Osteoblast (primary cell): ENCODE results near the gene SERPINB7. TPM values are rescaled to one million over a fixed set of nuclear protein-coding genes. Genes with fewer than 3 reads are reported as not detected.

Experiments used
- DNase-seq: peaks from one replicate; pipeline ENCODE4 v3.0.0; 2011; ENCODE audit warnings: low spot score, mixed read lengths; ENCODE audit not compliant: insufficient read length; ENCODE audit errors: missing footprints
- H2AFZ ChIP-seq: 2 replicates; pipeline ENCODE4 v1.6.0; 2011; ENCODE audit warnings: mild to moderate bottlenecking, low read length
- H3K27ac ChIP-seq: 2 replicates; pipeline ENCODE4 v1.5.1; 2011; ENCODE audit warnings: mild to moderate bottlenecking, low read depth, low read length, moderate library complexity
- H3K27me3 ChIP-seq: 2 replicates; pipeline ENCODE4 v1.6.0; 2012; ENCODE audit warnings: mild to moderate bottlenecking, control low read depth, inconsistent platforms, low read length, moderate library complexity; ENCODE audit not compliant: insufficient read depth
- H3K36me3 ChIP-seq: 2 replicates; pipeline ENCODE4 v1.5.1; 2011; ENCODE audit warnings: mild to moderate bottlenecking, low read length, control low read depth, moderate library complexity; ENCODE audit not compliant: insufficient read depth
- H3K4me1 ChIP-seq: 2 replicates; pipeline ENCODE4 v1.5.1; 2011; ENCODE audit warnings: mild to moderate bottlenecking, low read length, control low read depth, moderate library complexity; ENCODE audit not compliant: insufficient read depth
- H3K4me2 ChIP-seq: 2 replicates; pipeline ENCODE4 v1.6.0; 2011; ENCODE audit warnings: mild to moderate bottlenecking, low read length; ENCODE audit not compliant: insufficient read depth
- H3K4me3 ChIP-seq: fragments of 200-600 bp; sonication (generic); 3 replicates; pipeline ENCODE4 v1.5.1; 2012; ENCODE audit warnings: mild to moderate bottlenecking, low read length, inconsistent platforms; ENCODE audit not compliant: insufficient read depth
- H3K79me2 ChIP-seq: 2 replicates; pipeline ENCODE4 v1.6.0; 2012; ENCODE audit warnings: mild to moderate bottlenecking, low read length, control low read depth, inconsistent platforms; ENCODE audit not compliant: insufficient read depth
- H3K9me3 ChIP-seq: 2 replicates; pipeline ENCODE4 v1.5.1; 2011; ENCODE audit warnings: low read depth, low read length, control low read depth
- H4K20me1 ChIP-seq: 2 replicates; pipeline ENCODE4 v1.6.0; 2012; ENCODE audit warnings: mild to moderate bottlenecking, low read length, control low read depth; ENCODE audit not compliant: insufficient read depth
- CTCF ChIP-seq: IDR thresholded peaks from 2 replicates; pipeline ENCODE4 v1.5.1; 2011; ENCODE audit warnings: mild to moderate bottlenecking, low read depth, low read length, moderate library complexity; ENCODE audit errors: extremely low read depth
- total RNA-seq: library from RNA; depleted of rRNA; stranded (reverse); fragments of >200 nt; gene quantifications from 2 replicates; pipeline ENCODE4 v1.2.3, GENCODE V29; 2012

The SERPINB7 gene
- total RNA-seq, 1 donor, result 0.36 TPM

GRCh38 chr18:63736876-63737275 lies 38.3 kb upstream of the SERPINB7 start:
- Histone ChIP-seq H3K4me3 (no peak overlapping the region), H3K4me2 (no peak overlapping the region), H4K20me1 (no peaks in the 10 kb centered on the region), H3K4me1 (no peaks in the 10 kb centered on the region), H3K27me3 (no peaks in the 10 kb centered on the region), H3K36me3 (no peaks in the 10 kb centered on the region), H3K79me2 (no peaks in the 10 kb centered on the region), H3K27ac (no peak overlapping the region), H3K9me3 (no peaks in the 10 kb centered on the region), H2AFZ (no peak overlapping the region)
- no peak for DNase-seq
- no peak for TF ChIP-seq CTCF

GRCh38 chr18:63741769-63742168 lies 33.4 kb upstream of the SERPINB7 start:
- no peak for DNase-seq
- Histone ChIP-seq H3K27ac (no peak overlapping the region), H3K27me3 (no peaks in the 10 kb centered on the region), H2AFZ (no peak overlapping the region), H3K4me3 (no peak overlapping the region), H3K9me3 (no peaks in the 10 kb centered on the region), H3K36me3 (no peaks in the 10 kb centered on the region), H3K4me2 (no peak overlapping the region), H3K4me1 (no peaks in the 10 kb centered on the region), H3K79me2 (no peaks in the 10 kb centered on the region), H4K20me1 (no peaks in the 10 kb centered on the region)
- TF ChIP-seq CTCF, result peak; percentile 63

- Histone ChIP-seq H3K79me2 (no peaks in the 10 kb centered on the region), H4K20me1 (no peaks in the 10 kb centered on the region), H3K4me2 (no peak overlapping the region), H3K9me3 (no peaks in the 10 kb centered on the region), H2AFZ (no peak overlapping the region), H3K4me1 (no peaks in the 10 kb centered on the region), H3K27ac (no peak overlapping the region), H3K27me3 (no peaks in the 10 kb centered on the region), H3K4me3 (no peak overlapping the region), H3K36me3 (no peaks in the 10 kb centered on the region)
- no peak for DNase-seq
- no peak for TF ChIP-seq CTCF
Measured at GRCh38 chr18:63747006-63747405, 28.2 kb upstream of the SERPINB7 start.

GRCh38 chr18:63749489-63749888 lies 25.7 kb upstream of the SERPINB7 start:
- H3K79me2 ChIP-seq, result no peaks in the 10 kb centered on the region
- no peak overlapping the region for H3K27ac ChIP-seq
- no peak overlapping the region for H3K4me3 ChIP-seq
- DNase-seq, result no peak
- no peaks in the 10 kb centered on the region for H4K20me1 ChIP-seq
- H3K4me2 ChIP-seq, result no peak overlapping the region
- H2AFZ ChIP-seq, result no peak overlapping the region
- peaks cover 4% of the 10 kb centered on the region for H3K27me3 ChIP-seq
- no peaks in the 10 kb centered on the region for H3K9me3 ChIP-seq
- no peak for TF ChIP-seq CTCF
- H3K4me1 ChIP-seq, result no peaks in the 10 kb centered on the region
- H3K36me3 ChIP-seq, result no peaks in the 10 kb centered on the region
